Coronary artery (tissue), 2 donors: Measurements from ENCODE around the gene HEPN1.

ENCODE experiments used
- DNase-seq: peaks from one replicate; pipeline ENCODE4 v3.0.0-alpha.2; 2017; ENCODE audit warnings: low spot score
- H3K27ac ChIP-seq, 2 donors: fragments of 200-600 bp; sonication (generic); one replicate each; pipeline ENCODE4 v1.5.1; 2016 to 2019
- H3K4me3 ChIP-seq: fragments of 200-600 bp; sonication (generic); 2 replicates; pipeline ENCODE4 v1.5.1; 2016; ENCODE audit warnings: mild to moderate bottlenecking, moderate library complexity
- TF ChIP-seq, protein P1 (sequence below): fragments of 200-600 bp; sonication (generic); IDR thresholded peaks from one replicate; pipeline ENCODE4 v1.5.1; 2019; ENCODE audit warnings: antibody characterized with exemption

Gene HEPN1

DNA sequence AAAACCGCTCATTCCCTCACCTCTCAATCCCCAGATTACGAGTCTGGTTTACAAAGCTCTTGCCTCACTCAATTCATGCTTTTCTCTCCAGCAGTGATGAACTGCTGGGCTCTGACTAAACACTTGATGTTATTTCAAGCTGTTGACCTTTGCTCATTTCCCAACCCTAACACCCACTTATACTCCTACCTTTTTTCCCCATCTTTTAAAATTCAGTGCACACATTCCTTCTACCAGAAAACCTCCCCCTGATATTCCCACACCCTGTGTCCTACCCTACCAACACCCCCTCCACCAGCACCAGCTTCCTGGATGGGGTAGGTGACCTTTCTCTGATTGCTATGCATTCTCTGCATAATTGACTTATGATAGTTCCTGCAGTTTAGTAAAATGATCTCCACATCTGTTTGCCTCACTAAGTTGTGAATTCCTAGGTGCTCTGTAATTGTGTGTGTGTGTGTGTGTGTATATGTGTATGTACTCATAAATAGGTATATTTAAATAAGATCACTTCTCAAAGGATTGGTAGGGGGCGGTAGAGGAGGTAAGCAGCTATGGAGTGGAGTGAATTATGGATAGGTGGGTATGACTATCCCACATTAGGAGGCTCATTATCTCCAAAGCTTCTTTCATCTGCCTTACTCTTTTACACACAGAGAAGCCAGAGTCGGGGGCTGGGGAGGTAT, 16.0 kb downstream of the HEPN1 start:
- no peak overlapping the region for H3K27ac ChIP-seq
- TF ChIP-seq, protein P1, sequence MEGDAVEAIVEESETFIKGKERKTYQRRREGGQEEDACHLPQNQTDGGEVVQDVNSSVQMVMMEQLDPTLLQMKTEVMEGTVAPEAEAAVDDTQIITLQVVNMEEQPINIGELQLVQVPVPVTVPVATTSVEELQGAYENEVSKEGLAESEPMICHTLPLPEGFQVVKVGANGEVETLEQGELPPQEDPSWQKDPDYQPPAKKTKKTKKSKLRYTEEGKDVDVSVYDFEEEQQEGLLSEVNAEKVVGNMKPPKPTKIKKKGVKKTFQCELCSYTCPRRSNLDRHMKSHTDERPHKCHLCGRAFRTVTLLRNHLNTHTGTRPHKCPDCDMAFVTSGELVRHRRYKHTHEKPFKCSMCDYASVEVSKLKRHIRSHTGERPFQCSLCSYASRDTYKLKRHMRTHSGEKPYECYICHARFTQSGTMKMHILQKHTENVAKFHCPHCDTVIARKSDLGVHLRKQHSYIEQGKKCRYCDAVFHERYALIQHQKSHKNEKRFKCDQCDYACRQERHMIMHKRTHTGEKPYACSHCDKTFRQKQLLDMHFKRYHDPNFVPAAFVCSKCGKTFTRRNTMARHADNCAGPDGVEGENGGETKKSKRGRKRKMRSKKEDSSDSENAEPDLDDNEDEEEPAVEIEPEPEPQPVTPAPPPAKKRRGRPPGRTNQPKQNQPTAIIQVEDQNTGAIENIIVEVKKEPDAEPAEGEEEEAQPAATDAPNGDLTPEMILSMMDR = no peak
- DNase-seq = no peak
- H3K4me3 ChIP-seq = no peak overlapping the region

DNA sequence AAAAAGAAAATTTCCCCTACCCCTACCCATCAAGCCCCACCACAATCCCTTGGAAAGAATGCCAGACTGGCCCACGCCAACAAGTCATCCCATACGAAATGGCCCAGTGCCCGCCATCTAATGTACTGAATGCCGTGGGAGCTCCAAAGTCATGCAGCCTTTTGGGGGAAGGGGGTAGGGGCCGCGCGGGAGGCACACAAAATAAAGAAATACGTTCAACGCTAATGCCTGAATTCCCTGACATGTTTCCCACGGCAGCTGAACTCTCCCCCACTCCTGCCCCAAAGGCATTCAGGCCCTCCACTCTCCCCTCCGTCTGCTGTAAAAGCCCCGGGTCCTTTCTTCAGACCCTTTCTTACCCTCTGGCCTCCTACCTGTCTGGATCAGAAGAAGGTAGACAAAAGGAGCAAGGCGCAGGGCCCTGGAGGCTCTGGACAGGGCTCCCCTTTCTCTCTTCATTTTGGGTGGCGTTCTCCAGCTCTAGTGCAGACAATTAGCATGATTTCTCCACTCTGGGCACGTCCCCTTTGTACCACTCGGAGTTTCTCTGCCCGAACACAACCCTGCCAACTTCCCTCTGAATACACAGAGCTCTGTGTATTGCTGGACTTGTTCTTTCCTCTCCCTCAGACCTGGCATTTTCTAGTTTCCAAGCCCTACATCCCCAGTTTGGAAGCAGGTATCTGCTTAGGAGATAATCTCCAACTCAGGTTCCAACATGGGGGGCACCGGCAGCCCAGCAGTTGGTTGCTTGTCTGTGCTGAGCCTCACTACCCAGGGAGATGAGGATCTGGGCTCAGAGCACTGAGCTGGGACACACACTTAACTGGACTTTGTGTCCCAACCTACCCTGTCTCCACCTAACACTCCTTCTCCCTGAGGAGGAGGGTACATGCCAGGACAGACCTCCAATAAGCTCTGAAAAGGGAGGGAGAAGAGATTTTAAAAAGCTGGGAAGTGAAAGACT, 16.8 kb downstream of the HEPN1 start, which contains the start of gene HEPACAM:
Gene HEPACAM (minus strand): TSS at position 500 of the 967 bp plus-strand sequence. CDS start 41 bp downstream, at position 459.
- TF ChIP-seq, protein P1 = no peak
- Histone ChIP-seq H3K27ac (no peak within 1 kb of the TSS), H3K4me3 (no peak within 1 kb of the TSS)
- DNase-seq = no peak

DNA sequence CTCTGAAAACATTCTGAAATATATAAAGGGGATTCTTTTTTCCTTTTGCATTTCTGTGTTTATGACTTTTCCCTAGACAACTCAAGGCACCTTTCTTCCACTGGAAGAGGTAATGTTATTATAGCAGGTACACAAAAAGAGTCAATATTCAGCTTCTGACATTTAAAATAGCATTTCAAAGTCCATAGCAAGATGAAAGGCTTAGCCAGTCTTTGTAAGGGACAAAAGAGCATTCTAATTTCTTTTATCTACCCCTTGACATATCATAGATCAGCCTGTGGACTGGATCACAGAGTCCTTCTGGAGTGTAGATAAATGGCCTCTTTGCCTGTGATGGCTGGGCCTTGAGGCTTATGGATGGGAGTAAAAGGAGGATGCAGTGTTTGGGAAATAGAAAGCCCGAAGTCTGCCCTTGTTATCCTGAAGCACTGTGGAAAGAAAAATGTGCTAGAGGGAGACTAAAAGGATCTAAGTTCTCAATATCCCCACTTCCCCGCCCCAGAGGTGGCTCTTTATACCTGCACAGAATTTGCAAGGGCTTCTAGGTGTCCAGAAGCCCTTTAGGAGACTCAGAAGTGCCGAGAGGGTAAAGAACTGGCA, 18.4 kb downstream of the HEPN1 start:
- TF ChIP-seq, protein P1 = no peak
- no peak overlapping the region for H3K4me3 ChIP-seq
- no peak overlapping the region for H3K27ac ChIP-seq
- no peak for DNase-seq

DNA sequence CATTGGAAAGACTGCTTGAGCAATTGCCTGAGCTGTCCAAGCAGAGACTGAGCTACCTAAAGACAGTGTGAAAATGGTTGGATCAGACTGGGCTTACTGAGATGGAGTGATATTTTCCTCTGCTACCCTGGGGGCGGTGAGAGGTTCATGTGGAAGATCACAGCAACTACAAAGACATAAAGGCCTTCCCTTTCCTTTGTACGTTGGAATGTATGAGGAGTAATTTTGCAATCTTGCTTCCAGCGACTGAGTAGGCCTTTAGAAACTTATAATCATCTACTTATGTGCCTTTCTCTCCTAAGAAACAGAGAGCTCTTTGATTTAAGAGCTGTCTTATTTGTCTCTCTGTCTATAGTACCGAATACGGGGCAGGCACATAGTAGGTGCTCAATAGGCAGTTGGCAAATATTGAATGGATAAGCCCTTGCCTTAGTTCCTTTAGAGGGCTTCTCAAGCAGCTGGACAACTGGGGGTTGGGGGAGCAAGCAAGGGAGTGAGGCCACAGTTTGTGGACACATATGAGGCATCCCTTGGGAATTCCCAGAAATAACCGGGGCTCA, 19.2 kb downstream of the HEPN1 start:
- DNase-seq = no peak
- TF ChIP-seq, protein P1 = no peak
- H3K4me3 ChIP-seq = no peak overlapping the region
- no peak overlapping the region for H3K27ac ChIP-seq

- Histone ChIP-seq H3K4me3 (no peak overlapping the region), H3K27ac (no peak overlapping the region)
- DNase-seq = no peak
- TF ChIP-seq, protein P1 = no peak
These were observed 19.9 kb downstream of the HEPN1 start for GRCh38 chr11:124938970-124939369.

DNA sequence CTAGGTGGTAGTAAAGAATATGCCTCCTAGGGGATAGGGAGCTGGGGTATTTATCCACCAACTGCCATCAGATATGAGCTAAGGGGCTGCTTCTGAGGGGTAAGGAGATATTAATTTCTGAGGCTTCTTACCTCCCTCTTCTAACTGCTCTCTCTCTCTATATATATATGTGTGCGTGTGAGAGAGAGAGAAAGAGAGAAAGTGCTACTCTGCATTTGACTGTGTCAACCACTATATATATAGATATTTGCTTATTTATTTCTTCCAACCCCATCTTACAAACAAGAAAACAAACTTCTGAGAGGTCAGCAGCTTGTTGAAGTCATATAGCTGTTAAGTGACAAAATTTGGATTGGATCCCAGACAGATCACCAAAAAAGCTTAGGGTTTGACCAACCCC, 22.7 kb downstream of the HEPN1 start:
- H3K27ac ChIP-seq = no peak overlapping the region
- TF ChIP-seq, protein P1 = no peak
- no peak for DNase-seq
- no peak overlapping the region for H3K4me3 ChIP-seq
